ENCODE measurements around the gene SLC25A11.
"Not testable (repeated sequence)": the region's sequence is repeated elsewhere in the genome, so short reads cannot be mapped to it uniquely, and the experiment has no call there.

Gene SLC25A11

DNA sequence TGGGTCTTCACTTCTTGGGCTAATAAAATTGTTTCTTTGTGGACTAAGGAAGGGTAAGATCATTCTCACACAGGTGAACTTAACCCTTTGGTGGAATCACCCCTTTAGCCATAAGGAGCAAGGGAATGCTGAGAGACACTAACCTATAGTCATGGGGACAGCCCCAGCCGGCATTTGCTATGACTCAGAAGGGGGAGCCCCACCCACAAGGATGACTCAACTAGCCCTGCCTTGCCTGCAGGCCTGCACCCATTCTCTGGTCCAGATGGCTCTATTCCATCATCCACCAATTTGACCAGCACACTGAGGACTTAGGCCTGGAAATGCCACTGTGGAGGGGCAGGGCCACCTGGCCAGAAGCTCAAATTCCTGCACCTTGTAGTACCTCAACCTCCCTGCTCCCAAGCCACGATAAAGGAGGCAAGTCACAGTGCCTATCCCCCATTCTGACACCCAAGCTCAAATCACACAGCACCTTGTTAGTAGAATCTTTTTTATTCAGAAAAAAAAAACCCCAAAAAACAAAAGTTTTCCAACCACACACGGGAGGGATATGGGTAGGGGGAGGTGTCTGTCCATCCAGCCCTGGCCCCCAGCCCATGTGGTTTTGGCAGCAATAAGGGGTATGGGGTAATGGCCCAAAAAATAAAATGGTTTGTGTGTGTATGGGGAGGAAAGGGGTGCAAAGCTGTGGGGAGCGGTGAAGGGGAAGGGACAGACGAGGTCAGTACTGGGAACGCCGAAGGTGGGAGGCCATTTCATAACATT is 5.5 kb upstream of the SLC25A11 start:
- DNase-seq (ENCODE audit: low read depth in 2 of 2) = peak; percentile 73 to 83

DNA sequence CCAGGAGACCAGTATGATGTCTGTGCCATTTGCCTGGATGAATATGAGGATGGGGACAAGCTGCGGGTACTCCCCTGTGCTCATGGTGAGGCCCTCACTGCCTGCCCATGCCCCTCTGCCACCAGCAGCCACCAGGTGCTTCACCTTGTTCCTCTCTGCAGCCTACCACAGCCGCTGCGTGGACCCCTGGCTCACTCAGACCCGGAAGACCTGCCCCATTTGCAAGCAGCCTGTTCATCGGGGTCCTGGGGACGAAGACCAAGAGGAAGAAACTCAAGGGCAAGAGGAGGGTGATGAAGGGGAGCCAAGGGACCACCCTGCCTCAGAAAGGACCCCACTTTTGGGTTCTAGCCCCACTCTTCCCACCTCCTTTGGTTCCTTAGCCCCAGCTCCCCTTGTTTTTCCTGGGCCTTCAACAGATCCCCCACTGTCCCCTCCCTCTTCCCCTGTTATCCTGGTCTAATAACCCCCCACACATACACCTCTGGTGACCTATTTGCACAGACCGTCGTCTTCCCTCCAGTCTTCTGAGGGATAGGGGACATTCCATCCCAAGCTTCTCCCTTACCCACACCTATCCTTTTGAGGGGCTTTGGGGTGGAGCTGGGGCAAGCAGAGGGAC is 4.8 kb upstream of the SLC25A11 start:
- peak; percentile 21 to 28 for DNase-seq (ENCODE audit: low read depth in 2 of 2)

DNA sequence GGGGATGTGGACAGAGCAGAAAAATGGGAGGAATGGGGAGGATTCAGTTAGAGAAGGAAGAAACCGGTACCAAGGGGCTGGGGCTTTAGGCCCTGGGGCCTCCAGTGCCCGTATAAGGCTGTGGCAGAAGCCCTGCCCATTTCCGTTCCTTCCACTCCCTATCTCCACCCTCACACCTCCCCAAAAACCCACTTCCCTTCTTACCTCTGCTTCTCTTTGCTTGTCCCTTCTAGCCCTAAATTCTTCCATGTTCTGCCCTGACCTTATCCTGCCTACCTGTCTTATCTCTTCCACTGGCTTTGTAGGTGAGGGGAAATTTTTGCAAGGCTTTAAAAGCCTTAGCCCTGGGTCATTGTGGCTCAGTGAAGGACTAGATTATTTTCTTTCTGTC is 4.3 kb upstream of the SLC25A11 start:
- peak in 1 of 2 donors; percentile 35 for DNase-seq (ENCODE audit: low read depth in 2 of 2)

- DNase-seq (ENCODE audit: low read depth in 2 of 2) = no peak
These were observed 3.1 kb upstream of the SLC25A11 start for GRCh38 chr17:4942760-4943508.

DNA sequence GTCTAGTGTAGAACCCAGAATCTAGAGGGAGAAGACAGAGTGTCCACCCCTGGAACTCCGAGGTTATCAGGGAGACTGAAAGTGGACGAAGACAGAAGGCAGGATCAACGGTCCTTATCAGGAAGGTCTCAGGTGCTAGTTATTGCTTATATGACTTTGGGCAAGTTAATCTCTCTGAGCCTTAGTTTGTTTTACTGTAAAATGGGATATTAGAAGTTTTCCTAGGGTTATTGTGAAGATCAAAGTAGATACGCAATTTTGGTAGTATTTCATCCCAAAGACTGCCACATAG is 1.4 kb upstream of the SLC25A11 start:
- DNase-seq (ENCODE audit: low read depth in 2 of 2) = no peak

DNA sequence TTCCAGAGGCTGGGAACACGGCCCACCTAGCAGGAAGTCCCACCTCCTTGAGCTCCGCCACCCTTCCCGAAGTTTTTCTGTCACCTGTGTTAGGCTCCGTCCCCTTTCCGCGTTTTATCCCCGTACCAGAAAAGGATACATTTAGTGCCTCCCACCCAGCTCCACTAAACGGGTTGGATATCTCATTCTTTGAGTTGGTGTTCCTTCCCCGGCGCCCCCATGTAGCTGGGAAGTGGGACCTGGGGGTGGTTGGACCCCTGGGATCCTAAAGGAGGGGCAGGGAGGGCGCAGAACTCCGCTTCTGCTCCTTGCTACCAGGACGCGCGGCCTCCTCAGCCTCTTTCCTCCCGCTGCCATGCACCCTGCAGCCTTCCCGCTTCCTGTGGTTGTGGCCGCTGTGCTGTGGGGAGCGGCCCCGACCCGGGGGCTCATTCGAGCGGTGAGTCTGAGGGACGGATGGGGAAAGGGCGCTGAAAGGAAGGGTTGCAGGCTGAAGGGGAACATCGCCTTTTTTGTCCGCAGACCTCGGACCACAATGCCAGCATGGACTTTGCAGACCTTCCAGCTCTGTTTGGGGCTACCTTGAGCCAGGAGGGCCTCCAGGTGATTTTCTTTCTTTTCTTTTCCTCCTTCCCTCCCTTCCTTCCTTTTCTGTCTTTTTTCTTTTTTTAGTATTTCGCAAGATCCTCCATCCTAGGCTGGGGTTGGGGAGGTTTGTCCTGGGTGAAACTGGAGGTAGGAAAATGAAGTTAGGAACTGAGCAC is 891 bp upstream of the SLC25A11 start:
- peak; percentile 23 to 39 for DNase-seq (ENCODE audit: low read depth in 2 of 2)

GRCh38 chr17:4939546-4939795 is 375 bp downstream of the SLC25A11 start:
- no peak for DNase-seq (ENCODE audit: low read depth in 2 of 2)

GRCh38 chr17:4938688-4939545 is 929 bp downstream of the SLC25A11 start:
- no peak for DNase-seq (ENCODE audit: low read depth in 2 of 2)

DNA sequence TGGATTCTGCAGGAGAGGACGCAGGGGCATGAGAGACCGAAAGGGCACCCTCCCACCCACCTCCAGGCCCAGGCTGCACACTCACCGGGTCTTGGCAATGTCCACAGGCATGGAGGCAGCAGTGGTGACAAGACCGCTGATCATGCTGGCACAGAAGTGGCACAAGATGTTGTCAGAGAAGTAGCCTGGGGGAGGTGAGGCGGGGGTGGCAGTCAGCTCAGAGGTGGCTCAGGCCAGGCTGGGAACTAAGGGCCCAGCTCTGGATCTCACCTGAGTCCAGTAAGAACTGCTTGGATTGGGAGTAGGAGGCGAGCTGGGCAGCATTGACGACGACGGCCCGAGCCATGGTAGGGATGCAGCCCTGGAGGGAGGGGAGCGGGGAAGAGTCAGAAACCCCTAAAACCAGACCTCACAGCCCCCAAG is 1.8 kb downstream of the SLC25A11 start:
- no peak for DNase-seq (ENCODE audit: low read depth in 2 of 2)

GRCh38 chr17:4937553-4937952 is 2.3 kb downstream of the SLC25A11 start:
- no peak for DNase-seq (ENCODE audit: low read depth in 2 of 2)

GRCh38 chr17:4936436-4936835 is 3.4 kb downstream of the SLC25A11 start:
- no peak for DNase-seq (ENCODE audit: low read depth in 2 of 2)

DNA sequence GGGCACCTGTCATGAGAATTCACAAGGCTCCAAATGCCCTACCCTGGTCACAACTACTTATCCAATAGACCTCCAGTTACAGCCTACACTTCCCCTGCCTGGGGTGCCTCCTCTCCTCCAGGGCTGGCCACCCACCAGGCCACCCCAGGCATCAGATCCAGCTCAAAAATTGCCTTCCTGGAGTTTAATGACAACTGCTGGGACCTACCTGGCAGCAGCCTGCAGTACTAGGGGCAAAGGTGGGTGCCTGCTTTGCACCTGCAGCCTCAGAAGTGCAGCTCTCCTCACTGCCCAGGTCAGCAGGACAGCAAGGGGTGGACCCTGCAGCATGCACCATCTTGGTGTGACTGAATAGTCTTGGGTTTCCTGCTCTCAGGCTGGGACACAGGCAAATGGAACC is 4.2 kb downstream of the SLC25A11 start:
- no peak for DNase-seq (ENCODE audit: low read depth in 2 of 2)

- DNase-seq (ENCODE audit: low read depth in 2 of 2) = no peak
These were observed 5.5 kb downstream of the SLC25A11 start for GRCh38 chr17:4934173-4934979.

DNA sequence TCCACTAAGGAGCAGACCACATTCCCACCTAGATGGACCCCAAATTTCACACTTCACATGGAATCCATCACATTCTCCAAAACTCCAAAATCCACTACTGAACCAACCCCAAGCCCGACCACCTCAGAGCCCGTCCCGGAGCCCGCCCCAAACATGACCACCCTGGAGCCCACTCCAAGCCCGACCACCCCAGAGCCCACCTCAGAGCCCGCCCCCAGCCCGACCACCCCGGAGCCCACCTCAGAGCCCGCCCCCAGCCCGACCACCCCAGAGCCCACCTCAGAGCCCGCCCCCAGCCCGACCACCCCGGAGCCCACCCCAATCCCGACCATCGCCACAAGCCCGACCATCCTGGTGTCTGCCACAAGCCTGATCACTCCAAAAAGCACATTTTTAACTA is 6.2 kb downstream of the SLC25A11 start:
- DNase-seq (ENCODE audit: low read depth in 2 of 2) = no peak

DNA sequence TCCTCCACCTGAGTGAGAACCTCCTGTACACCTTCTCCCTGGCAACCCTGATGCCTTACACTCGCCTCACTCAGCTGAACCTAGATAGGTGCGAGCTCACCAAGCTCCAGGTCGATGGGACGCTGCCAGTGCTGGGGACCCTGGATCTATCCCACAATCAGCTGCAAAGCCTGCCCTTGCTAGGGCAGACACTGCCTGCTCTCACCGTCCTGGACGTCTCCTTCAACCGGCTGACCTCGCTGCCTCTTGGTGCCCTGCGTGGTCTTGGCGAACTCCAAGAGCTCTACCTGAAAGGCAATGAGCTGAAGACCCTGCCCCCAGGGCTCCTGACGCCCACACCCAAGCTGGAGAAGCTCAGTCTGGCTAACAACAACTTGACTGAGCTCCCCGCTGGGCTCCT is 7.1 kb downstream of the SLC25A11 start:
- no peak for DNase-seq (ENCODE audit: low read depth in 2 of 2)

DNA sequence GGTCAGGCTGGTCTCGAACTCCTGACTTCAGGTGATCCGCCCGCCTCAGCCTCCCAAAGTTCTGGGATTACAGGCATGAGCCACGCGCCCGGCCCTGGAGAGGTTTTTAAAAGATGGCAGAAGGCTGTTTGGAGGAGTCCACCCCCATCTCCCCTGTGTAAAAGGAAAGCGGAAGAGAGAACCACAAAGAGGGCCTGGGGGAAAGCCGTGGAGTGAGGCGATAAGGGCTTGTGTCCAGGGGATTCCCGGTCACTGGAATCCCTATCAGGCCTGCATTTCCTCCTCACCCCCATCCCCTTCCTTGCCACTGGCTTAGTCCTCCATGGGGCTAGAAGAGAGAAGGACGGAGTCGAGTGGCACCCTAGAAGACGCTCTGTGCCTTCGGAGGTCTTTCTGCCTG is 7.9 kb downstream of the SLC25A11 start, which contains the start of gene GP1BA:
Gene GP1BA, plus strand, starts transcription at position 315 of the 400 bp plus-strand sequence. CDS start 328 bp downstream, outside the sequence.
- no peak for DNase-seq (ENCODE audit: low read depth in 2 of 2)

GRCh38 chr17:4928881-4929280 is 11.0 kb downstream of the SLC25A11 start:
- no peak for DNase-seq (ENCODE audit: low read depth in 2 of 2)

GRCh38 chr17:4926577-4927335 is 13.1 kb downstream of the SLC25A11 start:
- not testable (repeated sequence) for DNase-seq (ENCODE audit: low read depth in 2 of 2)

- no peak for DNase-seq (ENCODE audit: low read depth in 2 of 2)
These were observed 18.5 kb downstream of the SLC25A11 start for GRCh38 chr17:4921320-4921719.

Measured in stimulated activated CD8-positive, alpha-beta memory T cell treated with anti-CD3 and anti-CD28 coated beads, Interleukin-2, amount 100 ng/mL, for 48 hours (primary cell).